Epithelial cell of esophagus (primary cell): ENCODE measurements around the gene KL.
A peak's percentile ranks its signal among the peaks of the same experiment; 100 is the strongest.

Experiments
- DNase-seq: peaks from one replicate; pipeline ENCODE4 v3.0.0; 2010; ENCODE audit warnings: low read depth
- H3K4me3 ChIP-seq: 2 replicates; pipeline ENCODE4 v1.5.1; 2011; ENCODE audit warnings: mild to moderate bottlenecking, low read length, control low read depth
- CTCF ChIP-seq: IDR thresholded peaks from 2 replicates; pipeline ENCODE4 v1.5.1; 2011; ENCODE audit warnings: low read depth, mild to moderate bottlenecking, low read length, control low read depth, inconsistent platforms; ENCODE audit not compliant: insufficient read depth; ENCODE audit errors: missing control alignments

KL gene

GRCh38 chr13:33016414-33017322 is at the start of gene KL:
Gene KL, plus strand, starts transcription at chr13:33016423. Its CDS starts 18 bp downstream, at chr13:33016441.
- DNase-seq, result no peak
- no peak for TF ChIP-seq CTCF
- H3K4me3 ChIP-seq, result peak within 1 kb of the TSS; percentile 10

GRCh38 chr13:32967584-32968182 is 48.5 kb upstream of the KL start:
- no peak overlapping the region for H3K4me3 ChIP-seq
- no peak for TF ChIP-seq CTCF
- DNase-seq, result no peak

- DNase-seq, result no peak
- TF ChIP-seq CTCF, result no peak
- no peak overlapping the region for H3K4me3 ChIP-seq
Observed at GRCh38 chr13:32968316-32968715, 47.9 kb upstream of the KL start.

- H3K4me3 ChIP-seq, result no peak overlapping the region
- DNase-seq, result no peak
- no peak for TF ChIP-seq CTCF
Observed at GRCh38 chr13:32968793-32969192, 47.4 kb upstream of the KL start.

GRCh38 chr13:32969516-32969941 is 46.7 kb upstream of the KL start:
- H3K4me3 ChIP-seq, result no peak overlapping the region
- no peak for TF ChIP-seq CTCF

GRCh38 chr13:32976056-32976805 is 40.0 kb upstream of the KL start:
- no peak for DNase-seq
- no peak overlapping the region for H3K4me3 ChIP-seq
- TF ChIP-seq CTCF, result no peak

More at GRCh38 chr13:32969516-32969941, 46.7 kb upstream of the KL start:
- DNase-seq, result no peak
